HepG2 (cell line): ENCODE data around the gene SHISAL1. TPM values are rescaled to one million over a fixed set of nuclear protein-coding genes. Genes with fewer than 3 reads are reported as not detected.

ENCODE experiments used
- ATAC-seq: fragments of 200-7000 bp; cut with Tn5 transposase; 3 replicates; pipeline ENCODE4 v1.9.1; 2020; ENCODE audit warnings: mild to moderate bottlenecking, moderate library complexity
- BruUV-seq: library from RNA; stranded (reverse); fragments of 400-500 nt; replicated peaks from 2 replicates; lab custom pipeline; 2021; lab: Mats Ljungman, UMichigan
- CTCF ChIA-PET: fragments of 300-600 bp; formaldehyde crosslinking; extraction: SDS; loops from one replicate; lab custom pipeline; 2021; ENCODE audit warnings: low total read pairs, inconsistent platforms, low intra/inter-chr PET ratio; lab: Yijun Ruan, JAX
- POLR2A ChIA-PET: fragments of 350-600 bp; sonication (Branson Sonifier 250); formaldehyde crosslinking; loops from one replicate; lab custom pipeline; 2020; ENCODE audit warnings: antibody characterized with exemption, inconsistent platforms; lab: Yijun Ruan, JAX
- DNase-seq: peaks from one replicate; pipeline ENCODE4 v3.0.0-alpha.2; 2015; ENCODE audit warnings: low spot score
- FAIRE-seq: peaks from 3 replicates; lab custom pipeline; 2011; peaks lifted over from hg19 to GRCh38; lab: Jason Lieb, UNC
- H2AFZ ChIP-seq: one replicate; pipeline ENCODE4 v1.6.1; 2011; ENCODE audit warnings: low read length, inconsistent platforms
- H3K27ac ChIP-seq: fragments of 300-600 bp; 3 replicates; pipeline ENCODE4 v1.8.0; 2011; ENCODE audit warnings: mixed run types, mild to moderate bottlenecking, mixed read lengths, low read length, inconsistent platforms; ENCODE audit not compliant: insufficient read depth; ENCODE audit errors: extremely low read length
- H3K27me3 ChIP-seq, 2 experiments: fragments of 200-600 bp in 1 of 2; 2 replicates in 1 of 2; 3 replicates in 1 of 2; pipeline versions ENCODE4 v1.6.0 to v1.8.0; 2011; ENCODE audit warnings: low read length in 2 of 2, mild to moderate bottlenecking in 2 of 2, moderate library complexity in 2 of 2, inconsistent platforms in 1 of 2; ENCODE audit not compliant: insufficient read depth in 2 of 2, control insufficient read depth in 1 of 2
- H3K36me3 ChIP-seq, 2 experiments: fragments of 200-600 bp in 1 of 2; replicated peaks in 1 of 2; 2 replicates in 1 of 2; 3 replicates in 1 of 2; pipeline versions ENCODE4 v1.5.1 to v1.8.0; 2011; ENCODE audit warnings: low read length in 2 of 2, inconsistent platforms in 1 of 2; ENCODE audit not compliant: insufficient read depth in 2 of 2, control insufficient read depth in 1 of 2
- H3K4me1 ChIP-seq: 2 replicates; pipeline ENCODE4 v1.5.1; 2012; ENCODE audit warnings: low read length, inconsistent platforms; ENCODE audit not compliant: insufficient read depth
- H3K4me2 ChIP-seq: 2 replicates; pipeline ENCODE4 v1.6.0; 2011; ENCODE audit warnings: low read depth, low read length, inconsistent platforms
- H3K4me3 ChIP-seq, 3 experiments: fragments of 200-600 bp in 1 of 3; sonication (generic), shearing (Covaris generic) in 1 of 3; replicated peaks in 1 of 3; 2 replicates each; pipeline ENCODE4 v1.5.1; 2011 to 2016; ENCODE audit warnings: low read length in 3 of 3, inconsistent platforms in 2 of 3, low read depth in 2 of 3, mild to moderate bottlenecking in 2 of 3, control low read depth in 1 of 3, mixed read lengths in 1 of 3; ENCODE audit not compliant: insufficient read depth in 1 of 3
- H3K79me2 ChIP-seq: one replicate; pipeline ENCODE4 v1.6.1; 2011; ENCODE audit warnings: low read length, inconsistent platforms; ENCODE audit not compliant: insufficient read depth
- H3K9ac ChIP-seq: 2 replicates; pipeline ENCODE4 v1.6.0; 2011; ENCODE audit warnings: mild to moderate bottlenecking, low read depth, low read length, inconsistent platforms; ENCODE audit not compliant: insufficient read depth
- H3K9me3 ChIP-seq: 2 replicates; pipeline ENCODE4 v1.5.1; 2012; ENCODE audit warnings: mild to moderate bottlenecking, low read length
- H4K20me1 ChIP-seq: 2 replicates; pipeline ENCODE4 v1.6.0; 2011; ENCODE audit warnings: inconsistent platforms, mild to moderate bottlenecking, low read length, moderate library complexity; ENCODE audit not compliant: insufficient read depth
- TEAD3 ChIP-seq: optimal IDR thresholded peaks from 2 replicates; pipeline ENCODE3; 2016; ENCODE audit warnings: borderline replicate concordance
- ZNF704 ChIP-seq: sonication (generic); formaldehyde crosslinking; IDR thresholded peaks from 2 replicates; pipeline ENCODE4 v1.8.1; 2023; ENCODE audit warnings: mild to moderate bottlenecking, inconsistent platforms, moderate library complexity, missing genetic modification reagents, borderline replicate concordance
- ZSCAN12 ChIP-seq: sonication (generic); formaldehyde crosslinking; IDR thresholded peaks from 2 replicates; pipeline ENCODE4 v1.9.0; 2021; ENCODE audit warnings: mild to moderate bottlenecking, missing genetic modification reagents
- WGBS: methylation state at CpG from one replicate; pipeline ENCODE4 v1.1.6; 2017; ENCODE audit warnings: low lambda C conversion rate; 5-methylcytosine and 5-hydroxymethylcytosine counted together
- in situ Hi-C: cut with HindIII; loops from 2 replicates; pipeline ENCODE4 v1.10.0; 2017; ENCODE audit warnings: low pct_unique_long_range_greater_than_20kb; ENCODE audit not compliant: extremely low pct_ligation_motif_present
- intact Hi-C: fragments of 100-400 bp; cut with micrococcal nuclease; formaldehyde crosslinking; loops from one replicate; pipeline ENCODE4 v1.10.0; 2022; ENCODE audit not compliant: unreplicated experiment
- polyA plus RNA-seq, 8 experiments: library from polyadenylated mRNA; depleted of rRNA in 3 of 8; stranded (reverse) in 7 of 8; unstranded in 1 of 8; fragments of >200 nt; fragmentation: Illumina TruSeq in 4 of 8; extraction: Trizol in 4 of 8; gene quantifications; 2 replicates each; pipeline versions ENCODE4 v1.2.1 to v1.2.3, GENCODE V29; 2011 to 2016; ENCODE audit warnings: low read depth in 4 of 8, missing spikeins in 1 of 8, mixed read lengths in 1 of 8; ENCODE audit not compliant: insufficient read depth in 1 of 8
- total RNA-seq, 5 experiments: library from RNA; depleted of rRNA; stranded (reverse); fragments of >200 nt; fragmentation: Illumina TruSeq; extraction: Trizol; gene quantifications; 2 replicates each; pipeline ENCODE4 v1.2.3, GENCODE V29; 2016; ENCODE audit warnings: low read depth in 1 of 5
- TF ChIP-seq, protein P1 (sequence below): IDR thresholded peaks from 2 replicates; pipeline ENCODE4 v1.6.1; 2012; ENCODE audit warnings: low read length, improper control_type of control experiment
- TF ChIP-seq, protein P2 (sequence below): sonication (generic); formaldehyde crosslinking; IDR thresholded peaks from 2 replicates; pipeline ENCODE4 v1.4.0; 2020; ENCODE audit warnings: missing genetic modification reagents

Gene SHISAL1
- total and polyA plus RNA-seq, 2 of the 13 experiments (the other 11 are each of a cell fraction or from before 2014, with no cell fraction given), result not detected

DNA sequence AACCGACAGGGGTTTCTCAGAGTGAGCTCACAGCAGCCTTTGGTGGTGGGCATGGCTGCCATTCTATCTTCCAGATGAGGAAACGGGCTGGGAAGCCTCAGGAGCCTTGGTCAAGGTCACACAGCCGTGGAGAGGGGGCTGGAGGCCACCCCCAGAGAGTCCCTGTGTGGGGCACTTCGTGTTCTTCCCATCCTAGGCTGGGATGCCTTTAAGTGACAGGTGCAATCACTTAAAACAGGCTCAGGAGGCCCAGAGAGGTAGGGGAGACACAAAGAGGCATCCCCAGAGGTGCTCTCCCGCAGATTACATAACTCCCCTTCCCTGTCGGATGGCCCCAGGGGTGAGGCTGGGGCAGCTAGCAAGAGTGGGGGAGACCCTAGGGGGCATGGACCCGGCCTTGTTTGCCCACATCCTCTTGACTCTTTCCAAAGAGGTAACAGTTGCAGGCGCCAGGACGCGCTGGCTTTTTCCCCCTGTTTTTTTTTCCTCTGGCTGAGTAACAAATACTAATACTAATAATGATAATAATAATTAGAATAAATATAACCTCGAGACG lies 17.5 kb upstream of the SHISAL1 start:
- no peak overlapping the region for H2AFZ ChIP-seq
- in situ Hi-C loops (no loop called here), intact Hi-C loops (no loop called here)
- ATAC-seq (no peak), FAIRE-seq (no peak), DNase-seq (no peak)
- no peaks in the 10 kb centered on the region for H3K9me3 ChIP-seq
- H3K4me2 ChIP-seq, result no peak overlapping the region
- H3K27ac ChIP-seq, result no peak overlapping the region
- TF ChIP-seq, protein P1, sequence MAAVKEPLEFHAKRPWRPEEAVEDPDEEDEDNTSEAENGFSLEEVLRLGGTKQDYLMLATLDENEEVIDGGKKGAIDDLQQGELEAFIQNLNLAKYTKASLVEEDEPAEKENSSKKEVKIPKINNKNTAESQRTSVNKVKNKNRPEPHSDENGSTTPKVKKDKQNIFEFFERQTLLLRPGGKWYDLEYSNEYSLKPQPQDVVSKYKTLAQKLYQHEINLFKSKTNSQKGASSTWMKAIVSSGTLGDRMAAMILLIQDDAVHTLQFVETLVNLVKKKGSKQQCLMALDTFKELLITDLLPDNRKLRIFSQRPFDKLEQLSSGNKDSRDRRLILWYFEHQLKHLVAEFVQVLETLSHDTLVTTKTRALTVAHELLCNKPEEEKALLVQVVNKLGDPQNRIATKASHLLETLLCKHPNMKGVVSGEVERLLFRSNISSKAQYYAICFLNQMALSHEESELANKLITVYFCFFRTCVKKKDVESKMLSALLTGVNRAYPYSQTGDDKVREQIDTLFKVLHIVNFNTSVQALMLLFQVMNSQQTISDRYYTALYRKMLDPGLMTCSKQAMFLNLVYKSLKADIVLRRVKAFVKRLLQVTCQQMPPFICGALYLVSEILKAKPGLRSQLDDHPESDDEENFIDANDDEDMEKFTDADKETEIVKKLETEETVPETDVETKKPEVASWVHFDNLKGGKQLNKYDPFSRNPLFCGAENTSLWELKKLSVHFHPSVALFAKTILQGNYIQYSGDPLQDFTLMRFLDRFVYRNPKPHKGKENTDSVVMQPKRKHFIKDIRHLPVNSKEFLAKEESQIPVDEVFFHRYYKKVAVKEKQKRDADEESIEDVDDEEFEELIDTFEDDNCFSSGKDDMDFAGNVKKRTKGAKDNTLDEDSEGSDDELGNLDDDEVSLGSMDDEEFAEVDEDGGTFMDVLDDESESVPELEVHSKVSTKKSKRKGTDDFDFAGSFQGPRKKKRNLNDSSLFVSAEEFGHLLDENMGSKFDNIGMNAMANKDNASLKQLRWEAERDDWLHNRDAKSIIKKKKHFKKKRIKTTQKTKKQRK, result no peak
- TF ChIP-seq, protein P2, sequence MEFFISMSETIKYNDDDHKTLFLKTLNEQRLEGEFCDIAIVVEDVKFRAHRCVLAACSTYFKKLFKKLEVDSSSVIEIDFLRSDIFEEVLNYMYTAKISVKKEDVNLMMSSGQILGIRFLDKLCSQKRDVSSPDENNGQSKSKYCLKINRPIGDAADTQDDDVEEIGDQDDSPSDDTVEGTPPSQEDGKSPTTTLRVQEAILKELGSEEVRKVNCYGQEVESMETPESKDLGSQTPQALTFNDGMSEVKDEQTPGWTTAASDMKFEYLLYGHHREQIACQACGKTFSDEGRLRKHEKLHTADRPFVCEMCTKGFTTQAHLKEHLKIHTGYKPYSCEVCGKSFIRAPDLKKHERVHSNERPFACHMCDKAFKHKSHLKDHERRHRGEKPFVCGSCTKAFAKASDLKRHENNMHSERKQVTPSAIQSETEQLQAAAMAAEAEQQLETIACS (CRISPR knock-in tag), result no peak
- TF ChIP-seq TEAD3 (CRISPR knock-in tag) (no peak), ZNF704 (no peak), ZSCAN12 (CRISPR knock-in tag) (no peak)
- no peaks in the 10 kb centered on the region for H3K36me3 ChIP-seq
- POLR2A ChIA-PET, result no interaction called here
- WGBS, result 6% methylated on average over 8 of the region's 12 CpGs
- H3K4me1 ChIP-seq, result peaks cover 11% of the 10 kb centered on the region; the same call in 1 of the 2 replicates
- BruUV-seq, result no TSS peak
- H3K27me3 ChIP-seq, result peaks cover 8 to 62% of the 10 kb centered on the region in 2 experiments
- H3K9ac ChIP-seq, result no peak overlapping the region
- peaks cover 4% of the 10 kb centered on the region; the same call in 1 of the 2 replicates for H4K20me1 ChIP-seq
- no peak overlapping the region for H3K4me3 ChIP-seq
- no peaks in the 10 kb centered on the region for H3K79me2 ChIP-seq
- CTCF ChIA-PET, result no interaction called here
